ENCODE data around the gene EFCAB6.

The EFCAB6 gene

DNA sequence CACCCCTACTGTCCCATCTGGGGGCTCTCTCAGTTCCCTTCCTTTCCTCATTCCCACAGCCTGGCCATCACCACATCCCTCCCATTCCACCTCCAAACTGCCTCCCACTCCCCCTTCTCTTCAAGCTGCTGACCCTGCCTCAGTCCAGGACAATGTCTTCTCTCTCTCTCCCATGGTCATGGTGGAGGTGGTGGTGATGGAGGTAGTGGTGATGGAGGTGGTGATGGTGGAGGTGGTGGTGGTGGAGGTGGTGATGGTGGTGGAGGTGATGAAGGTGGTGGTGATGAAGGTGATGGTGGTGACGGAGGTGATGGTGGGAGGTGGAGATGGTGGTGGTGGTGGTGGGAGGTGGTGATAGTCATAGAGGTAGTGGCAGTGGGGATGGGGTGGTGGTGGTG is 313.2 kb downstream of the EFCAB6 start:
- DNase-seq (ENCODE audit: low read depth, low spot score), result no peak
- in situ Hi-C loops (cut with HindIII; ENCODE audit: low sequenced_read_pairs), result no loop called here
- H3K4me3 ChIP-seq (ENCODE audit: low read depth, low read length), result no peak overlapping the region
- TF ChIP-seq, protein P1, sequence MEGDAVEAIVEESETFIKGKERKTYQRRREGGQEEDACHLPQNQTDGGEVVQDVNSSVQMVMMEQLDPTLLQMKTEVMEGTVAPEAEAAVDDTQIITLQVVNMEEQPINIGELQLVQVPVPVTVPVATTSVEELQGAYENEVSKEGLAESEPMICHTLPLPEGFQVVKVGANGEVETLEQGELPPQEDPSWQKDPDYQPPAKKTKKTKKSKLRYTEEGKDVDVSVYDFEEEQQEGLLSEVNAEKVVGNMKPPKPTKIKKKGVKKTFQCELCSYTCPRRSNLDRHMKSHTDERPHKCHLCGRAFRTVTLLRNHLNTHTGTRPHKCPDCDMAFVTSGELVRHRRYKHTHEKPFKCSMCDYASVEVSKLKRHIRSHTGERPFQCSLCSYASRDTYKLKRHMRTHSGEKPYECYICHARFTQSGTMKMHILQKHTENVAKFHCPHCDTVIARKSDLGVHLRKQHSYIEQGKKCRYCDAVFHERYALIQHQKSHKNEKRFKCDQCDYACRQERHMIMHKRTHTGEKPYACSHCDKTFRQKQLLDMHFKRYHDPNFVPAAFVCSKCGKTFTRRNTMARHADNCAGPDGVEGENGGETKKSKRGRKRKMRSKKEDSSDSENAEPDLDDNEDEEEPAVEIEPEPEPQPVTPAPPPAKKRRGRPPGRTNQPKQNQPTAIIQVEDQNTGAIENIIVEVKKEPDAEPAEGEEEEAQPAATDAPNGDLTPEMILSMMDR (IDR thresholded peaks at IDR 0.05; ENCODE audit: low read depth, low read length), result no peak

DNA sequence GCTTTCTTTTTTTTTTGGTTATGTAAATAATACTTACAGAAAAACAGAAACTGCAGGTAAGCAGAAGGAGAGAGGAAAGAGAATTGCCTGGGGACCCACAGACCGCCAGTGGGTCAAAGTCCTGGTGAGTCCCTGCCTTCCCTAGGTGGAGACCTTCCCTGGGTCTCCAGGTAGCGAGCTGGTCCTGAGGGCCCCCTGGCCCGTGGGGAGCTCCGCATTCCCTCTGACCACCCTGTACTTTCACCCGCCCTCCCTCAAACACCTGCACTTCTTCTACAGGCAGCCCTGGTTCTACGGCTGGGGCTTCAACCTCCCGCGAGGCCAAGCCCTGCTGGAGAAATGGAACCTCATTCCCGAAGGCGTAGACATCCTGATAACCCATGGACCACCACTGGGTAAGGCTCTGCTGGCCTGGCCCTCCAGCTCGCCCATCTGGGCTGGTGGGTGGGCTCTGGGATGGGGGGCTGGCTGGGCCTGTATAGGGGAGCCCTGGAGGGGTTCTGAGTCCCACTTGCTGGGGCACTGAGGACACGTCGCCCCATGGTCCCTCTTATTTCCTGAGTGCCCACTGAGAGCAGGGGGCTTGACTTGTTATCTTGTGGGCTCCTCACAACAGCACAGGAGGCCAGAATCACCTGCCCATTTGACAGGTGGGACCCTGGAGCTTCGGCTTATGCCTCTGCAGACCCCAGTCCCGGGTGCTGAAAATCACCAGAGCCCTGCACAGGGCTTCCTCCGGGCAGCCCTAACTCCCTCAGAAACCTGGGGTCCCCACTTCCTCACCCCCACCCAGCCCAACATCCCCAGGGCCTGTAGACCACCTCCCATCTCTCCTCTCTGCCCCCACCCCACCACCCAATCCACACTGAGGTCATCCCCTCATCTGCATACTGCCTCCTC is 313.9 kb downstream of the EFCAB6 start:
- H3K4me3 ChIP-seq (ENCODE audit: low read depth, low read length), result no peak overlapping the region
- in situ Hi-C loops (cut with HindIII; ENCODE audit: low sequenced_read_pairs), result no loop called here
- TF ChIP-seq, protein P1 (IDR thresholded peaks at IDR 0.05; ENCODE audit: low read depth, low read length), result no peak
- DNase-seq (ENCODE audit: low read depth, low spot score), result no peak

DNA sequence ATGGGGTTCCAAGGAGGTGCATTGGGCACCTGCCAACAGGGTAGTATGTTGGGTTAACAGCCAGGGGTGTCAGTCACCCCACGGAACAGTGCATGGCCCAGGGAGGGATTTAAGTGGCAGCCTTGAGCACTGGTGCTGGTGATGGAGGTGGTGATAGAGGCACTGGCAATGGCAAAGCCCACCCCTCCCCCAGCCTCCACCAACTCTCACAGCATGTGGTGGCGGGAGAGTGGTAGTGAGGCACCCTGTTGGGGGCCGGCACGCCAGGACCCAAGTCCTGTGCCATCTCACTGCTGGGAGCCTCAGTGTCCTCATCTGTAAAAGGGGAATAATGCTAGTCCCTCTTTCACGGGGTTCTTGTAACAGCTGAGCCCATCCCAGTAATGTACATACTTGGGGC is 318.8 kb downstream of the EFCAB6 start:
- TF ChIP-seq, protein P1 (IDR thresholded peaks at IDR 0.05; ENCODE audit: low read depth, low read length), result no peak
- DNase-seq (ENCODE audit: low read depth, low spot score), result no peak
- in situ Hi-C loops (cut with HindIII; ENCODE audit: low sequenced_read_pairs), result no loop called here
- no peak overlapping the region for H3K4me3 ChIP-seq (ENCODE audit: low read depth, low read length)

DNA sequence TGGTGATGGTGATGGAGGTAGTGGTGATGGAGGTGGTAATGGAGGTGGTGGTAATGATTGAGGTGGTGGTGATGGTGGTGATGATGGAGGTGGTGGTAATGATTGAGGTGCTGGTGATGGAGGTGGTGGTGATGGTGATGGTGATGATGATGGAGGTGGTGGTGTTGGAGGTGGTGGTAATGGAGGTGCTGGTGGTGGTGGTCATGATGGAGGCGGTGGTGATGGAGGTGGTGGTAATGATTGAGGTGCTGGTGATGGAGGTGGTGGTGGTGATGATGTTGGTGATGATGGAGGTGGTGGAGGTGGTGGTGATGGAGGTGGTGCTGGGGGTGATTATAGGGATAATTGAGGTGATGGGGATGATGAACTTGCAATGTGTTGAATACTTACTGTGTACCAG is 320.4 kb downstream of the EFCAB6 start:
- no peak for DNase-seq (ENCODE audit: low read depth, low spot score)
- H3K4me3 ChIP-seq (ENCODE audit: low read depth, low read length), result no peak overlapping the region
- in situ Hi-C loops (cut with HindIII; ENCODE audit: low sequenced_read_pairs), result no loop called here
- TF ChIP-seq, protein P1 (IDR thresholded peaks at IDR 0.05; ENCODE audit: low read depth, low read length), result no peak

DNA sequence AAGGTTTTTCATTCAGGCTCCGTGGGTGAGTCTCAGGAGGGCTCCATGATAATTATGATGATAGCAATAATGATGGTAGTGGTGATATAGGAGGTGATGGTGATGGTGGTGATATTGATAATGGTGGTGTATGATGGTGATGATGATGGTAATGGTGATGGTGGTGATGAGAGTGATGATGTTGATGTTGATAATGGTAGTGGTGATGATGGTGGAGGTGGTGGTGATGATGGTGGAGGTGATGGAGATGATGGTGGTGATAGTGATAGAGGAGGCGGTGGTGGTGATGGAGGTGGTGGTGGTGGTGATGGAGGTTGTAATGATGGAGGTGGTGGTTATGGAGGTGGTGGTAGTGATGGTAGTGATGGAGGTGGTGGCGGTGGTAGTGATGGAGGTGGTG is 320.9 kb downstream of the EFCAB6 start:
- in situ Hi-C loops (cut with HindIII; ENCODE audit: low sequenced_read_pairs), result no loop called here
- TF ChIP-seq, protein P1 (IDR thresholded peaks at IDR 0.05; ENCODE audit: low read depth, low read length), result no peak
- no peak overlapping the region for H3K4me3 ChIP-seq (ENCODE audit: low read depth, low read length)
- DNase-seq (ENCODE audit: low read depth, low spot score), result no peak

DNA sequence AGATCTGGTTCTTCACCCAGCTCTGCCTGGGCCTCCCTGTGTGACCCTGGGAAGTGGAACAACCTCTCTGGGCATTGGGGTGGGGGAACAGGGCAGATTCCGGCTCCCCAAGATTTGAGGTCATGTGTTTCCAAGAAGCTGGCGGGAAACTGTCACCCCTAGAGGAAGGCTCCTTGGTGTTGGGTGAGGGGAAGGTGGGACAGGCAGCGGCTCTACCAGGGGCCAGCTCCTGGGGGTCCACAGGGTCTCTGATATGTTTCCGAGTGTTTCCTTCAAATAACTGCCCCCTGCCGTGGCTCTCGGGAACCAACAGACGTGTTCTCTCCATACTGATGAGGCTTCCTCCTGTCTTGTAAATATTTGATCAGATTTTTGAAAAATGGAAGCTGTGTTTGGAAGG is 321.8 kb downstream of the EFCAB6 start:
- no peak overlapping the region for H3K4me3 ChIP-seq (ENCODE audit: low read depth, low read length)
- DNase-seq (ENCODE audit: low read depth, low spot score), result no peak
- TF ChIP-seq, protein P1 (IDR thresholded peaks at IDR 0.05; ENCODE audit: low read depth, low read length), result no peak
- in situ Hi-C loops (cut with HindIII; ENCODE audit: low sequenced_read_pairs), result no loop called here

All from astrocyte of the spinal cord (primary cell).